GM19099 (cell line): ENCODE measurements around the gene ARHGAP40.

Experiments
- POLR2A ChIP-seq: IDR thresholded peaks from 3 replicates; pipeline ENCODE4 v1.6.1; 2011; ENCODE audit warnings: low read depth; ENCODE audit not compliant: insufficient read length; ENCODE audit errors: extremely low read depth

Gene ARHGAP40

GRCh38 chr20:38652995-38653394 lies 51.4 kb downstream of the ARHGAP40 start:
- TF ChIP-seq POLR2A, result no peak

- TF ChIP-seq POLR2A, result no peak
Measured at GRCh38 chr20:38657390-38657789, 55.8 kb downstream of the ARHGAP40 start.

- TF ChIP-seq POLR2A, result no peak
Measured at GRCh38 chr20:38658879-38659596, 57.4 kb downstream of the ARHGAP40 start.

GRCh38 chr20:38659597-38659880 lies 57.9 kb downstream of the ARHGAP40 start:
- no peak for TF ChIP-seq POLR2A

- TF ChIP-seq POLR2A, result no peak
Measured at GRCh38 chr20:38660429-38660828, 58.8 kb downstream of the ARHGAP40 start.

DNA sequence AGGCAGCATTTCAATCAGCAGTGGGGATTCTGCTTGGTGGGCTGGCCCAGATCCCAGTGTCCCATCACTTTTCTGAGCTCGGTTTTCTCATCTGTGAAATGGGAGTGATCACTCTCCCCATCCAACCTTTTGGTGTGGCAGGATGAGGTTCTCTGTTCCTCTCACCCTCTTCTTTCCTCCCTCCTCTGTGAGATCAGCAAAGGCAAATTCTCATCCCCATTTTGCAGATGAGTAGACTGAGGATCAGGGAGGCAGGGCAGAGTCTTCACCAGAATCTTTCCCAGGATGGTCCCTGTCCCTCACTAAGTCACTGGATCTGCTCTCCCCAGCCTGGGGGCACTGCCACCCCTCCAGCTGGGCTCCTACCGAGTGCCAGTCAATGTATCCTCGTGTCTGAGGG lies 62.1 kb downstream of the ARHGAP40 start:
- TF ChIP-seq POLR2A, result no peak

DNA sequence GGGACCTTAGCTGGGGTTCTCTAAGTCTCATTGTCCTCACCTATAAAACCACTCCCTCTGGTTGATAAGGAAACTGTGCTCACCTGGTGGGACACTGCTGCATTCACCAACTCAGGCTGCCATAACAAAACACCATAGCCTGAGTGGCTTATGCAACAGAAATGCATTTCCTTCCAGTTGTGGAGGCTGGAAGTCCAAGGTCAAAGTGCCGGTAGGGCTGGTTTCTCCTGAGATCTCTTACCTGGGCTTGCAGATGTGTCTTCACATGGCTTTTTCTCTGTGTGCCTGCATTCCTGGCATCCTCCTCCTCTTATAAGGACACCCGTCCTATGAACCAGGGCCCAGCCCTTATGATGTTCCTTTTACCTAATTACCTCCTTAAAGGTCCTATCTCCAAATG lies 62.7 kb downstream of the ARHGAP40 start:
- TF ChIP-seq POLR2A, result no peak

DNA sequence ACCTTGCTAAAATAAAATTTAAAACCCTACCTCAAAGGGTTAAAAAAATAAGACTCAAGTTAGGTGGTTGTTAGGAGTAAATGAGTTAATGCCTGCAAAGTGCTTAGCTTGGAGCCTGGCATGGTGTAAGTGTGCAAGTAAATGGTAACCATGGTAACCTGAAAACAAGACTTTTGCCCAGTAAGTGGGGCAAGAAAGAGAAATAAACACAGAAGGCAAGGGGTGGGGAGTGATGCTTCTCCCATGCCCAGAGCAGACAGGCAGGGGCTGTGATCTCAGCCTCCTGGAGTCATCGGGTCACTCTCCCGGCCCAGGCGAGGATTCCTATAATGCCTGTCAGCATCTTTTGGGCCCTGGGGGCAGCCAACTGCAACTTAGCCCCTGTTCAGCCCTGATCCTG lies 63.5 kb downstream of the ARHGAP40 start:
- no peak for TF ChIP-seq POLR2A

- TF ChIP-seq POLR2A, result no peak
Measured at GRCh38 chr20:38665506-38666285, 64.1 kb downstream of the ARHGAP40 start.

DNA sequence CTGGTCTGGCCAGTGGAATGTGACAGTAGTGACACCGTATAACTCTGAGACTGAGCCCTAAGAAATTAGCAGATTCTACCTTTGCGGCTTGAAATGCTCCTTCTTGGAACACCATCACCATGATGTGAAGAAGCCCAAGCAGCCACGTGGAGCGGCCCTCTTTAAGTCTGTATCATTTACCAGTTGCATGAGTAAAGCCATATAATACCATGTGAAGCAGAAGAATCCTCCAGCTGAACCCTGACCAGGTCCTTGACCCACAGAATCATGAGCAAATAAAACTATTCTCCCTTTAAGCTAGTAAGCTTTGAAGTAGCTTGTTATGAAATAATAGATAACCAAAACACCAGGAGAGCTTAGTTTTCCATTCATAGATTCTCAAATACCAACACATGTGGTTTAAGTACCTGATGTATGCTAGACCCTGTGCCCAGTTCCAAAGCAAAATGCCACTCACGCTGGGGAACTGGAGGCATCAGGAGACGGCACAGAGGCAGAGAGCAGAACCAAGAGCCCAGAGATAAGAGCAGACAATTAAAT lies 65.9 kb downstream of the ARHGAP40 start:
- TF ChIP-seq POLR2A, result no peak

GRCh38 chr20:38669688-38670087 lies 68.1 kb downstream of the ARHGAP40 start:
- TF ChIP-seq POLR2A, result no peak

DNA sequence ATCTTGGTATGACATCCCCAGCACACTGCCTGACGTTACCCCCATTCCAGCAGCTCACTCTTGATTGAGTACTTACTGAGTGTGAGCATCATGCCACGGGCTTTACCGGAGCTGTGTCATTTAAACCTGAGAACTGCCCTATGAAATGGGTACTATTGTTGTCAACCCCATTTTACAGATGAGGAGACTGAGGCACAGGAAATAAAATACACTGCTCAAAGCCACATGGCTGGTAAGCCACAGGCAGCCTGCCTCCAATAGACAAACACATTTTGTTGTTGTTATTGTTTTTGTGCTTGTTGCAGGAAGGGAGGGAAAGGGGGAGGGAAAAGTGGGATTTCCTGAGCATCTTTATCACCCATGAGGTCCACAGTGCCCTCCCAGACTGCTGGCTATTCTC lies 69.2 kb downstream of the ARHGAP40 start:
- TF ChIP-seq POLR2A, result no peak

DNA sequence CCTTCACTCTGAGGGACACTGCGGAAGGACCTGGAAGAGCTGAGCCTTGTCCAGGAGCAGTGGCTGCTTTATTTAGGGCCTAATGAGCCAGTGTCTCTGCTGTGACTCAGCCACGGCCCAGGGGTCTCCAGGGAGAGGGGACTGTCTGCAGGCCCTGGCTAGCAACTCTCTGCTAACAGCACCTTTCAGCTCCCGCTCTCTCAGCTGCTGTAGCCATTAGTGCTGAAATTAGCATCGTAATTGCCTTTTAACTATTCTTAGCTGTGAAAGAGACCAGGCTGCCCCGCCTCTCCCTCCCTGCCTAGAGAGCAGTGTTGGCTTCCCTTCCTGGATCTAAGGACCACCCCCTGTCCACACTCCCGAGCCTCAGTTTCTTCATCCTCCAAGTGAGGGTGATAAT lies 69.6 kb downstream of the ARHGAP40 start:
- TF ChIP-seq POLR2A, result no peak

DNA sequence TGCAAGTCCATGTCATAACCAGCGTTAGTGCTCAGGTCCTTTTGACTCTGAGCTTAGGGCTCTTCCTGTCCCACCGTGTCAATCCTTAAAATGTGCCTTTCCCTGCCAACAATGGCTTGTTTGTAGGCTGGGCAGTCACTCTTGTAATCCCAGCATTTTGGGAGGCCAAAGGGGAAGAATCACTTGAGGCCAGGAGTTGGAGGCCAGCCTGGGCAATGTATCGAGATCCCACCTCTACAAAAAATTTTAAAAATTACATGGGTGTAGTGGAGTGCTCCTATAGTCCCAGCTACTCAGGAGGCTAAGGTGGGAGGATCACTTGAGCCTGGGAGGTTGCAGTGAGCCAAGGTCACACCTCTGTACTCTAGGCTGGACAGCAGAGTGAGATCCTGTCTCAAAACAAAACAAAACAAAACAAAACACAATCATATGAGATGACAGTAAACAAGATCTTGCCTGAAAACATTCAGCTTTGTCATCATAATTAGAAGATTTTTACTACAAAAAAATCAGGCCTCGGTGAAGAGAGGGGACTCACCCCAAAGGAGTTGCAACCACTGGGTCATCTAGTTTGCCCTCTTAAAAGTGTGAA lies 70.2 kb downstream of the ARHGAP40 start:
- TF ChIP-seq POLR2A, result no peak

GRCh38 chr20:38672504-38672903 lies 70.9 kb downstream of the ARHGAP40 start:
- no peak for TF ChIP-seq POLR2A

DNA sequence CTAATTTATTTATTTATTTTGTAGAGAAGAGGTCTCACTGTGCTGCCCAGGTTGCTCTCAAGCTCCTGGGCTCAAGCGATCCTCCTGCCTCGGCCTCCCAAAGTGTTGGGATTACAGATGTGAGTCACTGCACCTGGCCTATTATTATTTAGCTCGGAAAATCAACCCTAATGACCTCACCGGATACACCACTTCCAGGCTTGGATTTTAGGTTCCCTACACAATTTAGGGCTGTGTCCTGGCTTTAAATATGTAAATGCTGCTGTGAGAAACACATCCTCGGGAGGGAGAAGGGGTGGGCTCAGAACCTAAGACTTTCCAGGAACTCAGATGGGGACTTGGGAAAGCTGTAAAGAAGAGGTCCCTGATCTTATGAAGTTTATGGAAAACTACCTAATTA lies 71.7 kb downstream of the ARHGAP40 start:
- no peak for TF ChIP-seq POLR2A
